ENCODE results near the gene ORM2.

Gene ORM2

DNA sequence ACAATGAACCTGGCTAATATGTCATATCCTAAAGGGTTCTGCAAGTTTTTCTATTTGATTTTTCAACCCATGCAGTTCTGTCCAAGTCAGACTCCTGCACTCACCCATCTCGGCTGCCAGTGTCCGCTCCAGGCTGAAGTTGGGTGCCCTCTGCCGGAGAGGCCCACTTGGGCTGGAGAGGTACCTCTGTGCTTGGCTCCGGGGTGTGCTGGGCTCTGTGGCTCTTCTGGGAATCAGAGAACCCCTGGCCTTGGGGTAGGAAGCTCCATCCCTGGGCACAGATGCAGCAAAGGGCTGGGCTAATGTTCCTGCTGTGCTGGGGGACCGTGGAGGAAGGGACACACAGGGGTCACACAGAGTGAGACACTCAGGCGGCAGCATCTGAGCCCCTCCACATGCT, 26.2 kb downstream of the ORM2 start:
- no peak for DNase-seq

GRCh38 chr9:114356792-114357191, 27.1 kb downstream of the ORM2 start:
- DNase-seq = no peak

- DNase-seq = no peak
Measured at GRCh38 chr9:114357360-114357759, 27.7 kb downstream of the ORM2 start.

- no peak for DNase-seq
Measured at GRCh38 chr9:114357911-114358328, 28.3 kb downstream of the ORM2 start.

GRCh38 chr9:114359801-114360200, 30.1 kb downstream of the ORM2 start:
- no peak for DNase-seq

DNA sequence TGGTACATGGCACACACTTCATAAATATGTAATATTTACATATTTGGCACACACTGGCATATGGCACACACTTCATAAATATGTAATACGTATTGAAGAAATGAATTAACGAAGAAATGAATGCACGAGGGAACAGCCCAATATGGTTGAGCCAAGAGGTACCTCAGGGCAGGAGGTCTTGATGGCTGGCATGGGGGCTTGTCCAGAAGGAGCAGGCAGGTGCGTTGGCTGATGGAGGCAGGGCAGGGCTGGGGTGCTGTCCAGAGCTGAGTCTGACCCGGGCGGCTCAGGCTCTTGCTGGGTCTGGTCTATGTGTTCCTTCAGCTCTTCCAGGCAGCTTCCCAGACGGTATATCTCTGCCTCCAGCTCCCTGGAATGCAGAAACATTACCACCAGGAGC, 31.9 kb downstream of the ORM2 start:
- no peak for DNase-seq

DNA sequence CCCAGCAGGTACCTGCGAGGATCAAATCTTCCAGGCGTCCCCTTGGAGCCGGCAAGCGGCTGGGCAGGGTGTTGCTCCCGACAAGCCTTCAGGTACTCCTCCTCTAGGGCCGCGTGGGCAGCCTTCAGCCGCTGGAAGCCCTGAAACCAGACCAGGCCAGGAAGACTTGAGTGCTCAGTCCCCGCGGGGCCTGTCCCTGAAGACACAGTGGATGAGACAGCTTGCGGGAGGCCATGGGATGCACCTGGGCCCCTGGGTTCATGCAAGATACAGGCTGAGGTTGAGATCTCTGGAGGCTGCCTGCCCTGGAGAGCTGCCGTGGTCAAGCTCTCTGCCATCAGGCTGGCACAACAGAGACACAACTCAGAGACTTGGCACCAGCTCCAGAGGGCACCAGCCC, 32.7 kb downstream of the ORM2 start:
- DNase-seq = no peak

DNA sequence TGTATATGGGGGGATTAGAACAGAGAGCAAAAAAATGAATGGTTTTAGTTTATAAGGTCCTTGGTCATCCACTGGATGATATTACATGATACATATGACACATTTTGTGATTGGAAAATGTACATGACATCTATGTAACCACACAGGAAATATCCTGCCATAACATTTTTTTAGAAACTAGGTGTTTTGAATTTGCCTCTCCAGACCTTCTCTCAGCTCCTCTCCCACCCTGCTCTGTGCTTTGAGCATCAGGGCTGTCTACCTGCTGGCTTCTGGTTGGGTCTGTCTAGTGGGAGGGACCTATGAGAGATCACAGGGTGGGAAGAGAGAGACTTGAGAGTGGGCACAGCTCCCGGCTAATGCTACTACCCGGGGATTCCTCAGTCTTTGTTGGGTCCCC, 33.8 kb downstream of the ORM2 start:
- no peak for DNase-seq

DNA sequence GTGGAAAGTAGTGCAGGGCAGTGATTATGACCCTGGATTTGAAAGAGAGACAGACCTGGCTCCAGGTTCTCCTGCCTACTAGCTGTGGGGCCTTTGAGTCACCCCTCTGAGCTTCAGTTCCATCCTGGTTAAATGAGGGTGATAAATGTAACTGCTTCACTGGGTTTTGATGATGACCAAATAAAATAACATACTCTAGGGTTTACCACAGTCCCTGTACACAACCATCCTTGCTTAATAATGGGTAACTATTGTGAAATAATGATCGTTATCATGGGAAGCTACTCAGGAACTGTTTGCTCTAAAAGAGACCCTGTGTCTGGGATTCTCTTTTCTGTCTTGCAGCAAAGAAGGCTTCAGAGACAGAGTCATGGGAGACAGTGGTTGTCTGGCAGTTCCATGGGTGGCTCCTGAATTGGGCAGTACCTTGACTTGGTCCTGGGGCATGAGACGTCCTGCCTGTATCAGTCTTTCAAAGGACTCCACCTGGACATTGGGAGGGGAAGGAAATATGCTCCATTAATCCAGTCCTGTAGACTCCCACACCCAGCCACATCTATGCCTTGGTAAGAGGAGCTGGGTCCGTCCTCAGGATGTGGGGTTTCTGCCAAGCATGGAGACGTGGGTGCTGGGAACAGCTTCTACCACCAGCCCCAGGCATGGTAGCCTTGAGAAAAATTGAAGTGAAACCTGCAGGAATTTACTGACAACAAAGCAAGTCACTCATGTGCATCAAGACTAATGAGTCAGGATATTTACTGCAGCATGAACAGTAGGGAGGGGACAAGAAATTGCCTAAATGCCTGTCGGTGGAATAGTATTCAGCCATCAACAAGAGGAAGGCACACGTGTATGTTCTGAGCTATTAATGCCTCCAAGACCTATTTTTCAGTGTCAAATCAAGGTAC, 34.7 kb downstream of the ORM2 start:
- no peak for DNase-seq

DNA sequence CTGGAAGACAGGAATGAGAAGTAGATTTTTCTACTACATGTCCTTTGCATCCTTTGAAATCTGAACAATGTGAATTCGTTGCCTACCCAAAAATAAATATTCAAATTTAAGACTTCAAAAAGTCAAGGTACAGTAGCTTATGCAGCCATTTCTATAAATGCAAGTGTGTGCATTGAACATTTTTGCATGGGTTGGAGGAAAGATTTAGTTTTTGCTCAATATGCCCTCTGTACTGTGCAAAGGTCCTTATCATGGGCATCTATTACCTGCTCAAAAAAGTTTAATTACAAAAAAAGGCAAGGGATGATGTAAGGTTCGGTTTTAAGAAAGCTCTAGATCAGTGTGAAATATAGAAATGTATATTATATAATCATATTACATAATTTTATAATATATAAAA, 35.5 kb downstream of the ORM2 start:
- no peak for DNase-seq

- DNase-seq = no peak
Measured at GRCh38 chr9:114366334-114367128, 36.9 kb downstream of the ORM2 start.

- no peak for DNase-seq
Measured at GRCh38 chr9:114367366-114367765, 37.7 kb downstream of the ORM2 start.

- no peak for DNase-seq
Measured at GRCh38 chr9:114367772-114368569, 38.3 kb downstream of the ORM2 start.

GRCh38 chr9:114369216-114370130, 39.8 kb downstream of the ORM2 start:
- no peak for DNase-seq

DNA sequence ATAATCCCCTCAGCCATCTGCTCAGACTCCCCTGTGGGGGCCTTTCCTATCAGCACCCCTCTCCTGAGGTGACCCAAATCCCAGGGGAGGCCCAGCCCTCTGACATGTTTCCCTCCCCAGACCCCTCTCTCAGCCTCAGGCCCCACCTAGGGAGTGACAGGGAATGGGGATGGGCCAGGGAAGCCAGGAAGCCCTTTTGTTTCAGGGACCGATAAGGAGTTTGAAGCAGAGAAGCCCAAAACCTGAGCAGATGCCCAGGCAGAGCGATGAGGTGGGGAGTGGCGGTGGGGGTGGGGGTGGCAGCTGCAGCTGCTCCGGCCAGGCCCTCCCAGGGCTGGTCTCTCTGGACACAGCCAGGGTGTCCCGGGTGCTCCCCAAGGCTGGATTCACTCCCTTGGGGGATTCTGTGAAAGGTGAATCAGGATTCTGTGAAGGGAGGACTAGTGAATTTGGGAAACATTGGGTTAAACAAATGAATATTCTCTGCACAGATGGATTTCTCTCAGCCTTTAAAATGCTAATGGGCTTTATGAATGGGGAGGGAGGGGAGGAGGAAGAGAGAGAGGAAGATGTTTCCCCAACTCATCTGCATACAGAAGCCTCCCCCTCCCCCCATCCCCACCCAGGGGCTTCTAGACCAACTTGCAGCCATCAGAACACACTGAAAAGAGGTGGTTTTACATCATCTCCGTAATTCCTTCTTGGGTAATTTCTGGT, 40.7 kb downstream of the ORM2 start:
- no peak for DNase-seq

- DNase-seq = no peak
Measured at GRCh38 chr9:114370968-114371320, 41.3 kb downstream of the ORM2 start.

- no peak for DNase-seq
Measured at GRCh38 chr9:114371343-114371944, 41.8 kb downstream of the ORM2 start.

DNA sequence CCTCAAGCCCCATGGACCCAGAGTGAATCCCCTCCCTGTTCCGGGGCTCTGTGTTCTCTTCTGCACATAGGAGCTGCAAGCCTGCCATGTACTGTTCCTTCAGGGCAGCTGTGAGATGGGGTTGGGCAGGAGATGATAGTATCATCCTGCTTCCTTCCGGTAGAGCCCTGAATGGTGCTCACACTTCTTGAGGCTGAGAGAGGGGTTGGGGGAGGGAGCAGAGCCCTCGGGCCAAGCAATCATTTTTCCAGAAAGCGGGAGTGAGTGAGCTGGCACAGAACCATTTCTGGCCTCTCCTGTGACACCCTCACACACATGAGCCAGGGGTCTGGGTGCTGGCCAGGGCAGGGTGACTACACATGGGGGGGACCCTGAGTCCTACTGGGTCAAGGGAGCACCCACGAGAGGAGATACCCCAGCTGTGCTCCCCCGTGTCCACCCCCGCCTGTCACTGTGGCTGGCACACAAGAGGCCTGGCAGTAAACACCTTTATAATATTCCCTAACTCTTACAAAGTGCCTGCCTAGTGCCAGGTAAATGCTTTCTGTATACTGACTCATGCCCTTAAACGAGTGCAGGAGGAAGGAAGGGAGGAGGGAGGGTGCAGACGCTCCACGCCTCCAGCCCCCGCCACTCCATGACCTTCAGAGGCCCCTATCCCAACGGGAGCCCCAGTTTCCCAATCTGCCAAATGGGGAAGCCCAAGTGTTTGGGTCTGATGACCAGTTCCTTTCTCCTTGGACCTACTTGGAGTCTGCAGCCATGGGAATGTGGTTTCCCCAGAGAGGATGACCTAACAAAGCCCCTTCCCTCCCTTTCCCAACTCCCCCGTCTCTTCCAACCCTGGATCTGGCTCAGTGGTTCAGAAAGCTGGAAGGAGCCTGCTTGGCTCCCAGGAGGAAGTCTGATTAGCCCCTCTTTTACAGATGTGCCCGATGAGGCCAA, 42.6 kb downstream of the ORM2 start:
- DNase-seq = no peak

DNA sequence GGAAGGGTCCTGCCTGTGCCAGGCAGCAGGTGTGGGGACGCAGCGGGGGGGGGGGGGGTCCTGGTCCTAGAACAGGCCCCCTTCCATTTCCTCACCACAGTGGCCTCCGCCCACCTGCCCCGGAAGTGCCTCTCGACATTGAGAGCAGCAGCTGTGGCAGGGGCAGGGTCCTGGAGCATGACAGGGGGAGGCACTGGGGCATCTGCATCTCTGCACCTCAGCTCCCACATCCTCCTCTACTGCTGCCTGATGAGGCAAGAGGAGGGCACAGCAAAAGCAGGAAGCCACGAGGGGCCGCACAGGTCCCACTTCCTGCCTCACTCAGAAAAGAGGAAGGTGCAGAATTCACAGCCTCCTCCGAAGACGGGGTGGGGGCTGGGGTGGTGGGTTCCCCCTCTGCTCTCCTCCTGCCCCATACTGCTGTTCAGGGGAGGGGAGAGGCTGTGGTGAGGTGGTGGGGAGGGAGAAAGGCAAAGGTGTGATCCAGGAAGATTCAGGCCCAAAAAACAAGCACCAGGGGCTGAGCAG, 43.3 kb downstream of the ORM2 start:
- no peak for DNase-seq

Data from NCI-H748 treated with DMSO at 0.1 percent for 48 hours (cell line).